ENCODE measurements around the gene SMDT1. TPM values are rescaled to one million over a fixed set of nuclear protein-coding genes. Genes with fewer than 3 reads are reported as not detected.

The SMDT1 gene
- total and polyA plus RNA-seq, 2 donors (not counting 3 experiments of a cell fraction or from before 2014, with no cell fraction given), result 61.2 to 74.2 TPM

GRCh38 chr22:42108848-42109247 is 29.3 kb downstream of the SMDT1 start:
- H3K27me3 ChIP-seq (ENCODE audit: control insufficient read depth in 2 of 2, insufficient read depth in 2 of 2, low read length in 2 of 2), result no peaks in the 10 kb centered on the region
- H3K4me1 ChIP-seq (ENCODE audit: control insufficient read depth, extremely low read depth, insufficient read depth, low read length), result no peaks in the 10 kb centered on the region
- H3K79me2 ChIP-seq (ENCODE audit: control insufficient read depth, insufficient read depth, low read length), result no peaks in the 10 kb centered on the region
- no peaks in the 10 kb centered on the region for H3K9me1 ChIP-seq (replicated peaks; ENCODE audit: control insufficient read depth, extremely low read depth, insufficient read depth, low read length)
- no peak overlapping the region for H2AFZ ChIP-seq (ENCODE audit: low read depth, low read length)
- dilution Hi-C loops (cut with MboI; ENCODE audit: extremely low pct_ligation_motif_present, low sequenced_read_pairs) (no loop called here), intact Hi-C loops (cut with micrococcal nuclease) (no loop called here)
- no TSS peak for BruUV-seq (replicated peaks)
- H4K20me1 ChIP-seq (replicated peaks; ENCODE audit: control insufficient read depth, extremely low read depth, insufficient read depth, low read length), result no peaks in the 10 kb centered on the region
- CTCF ChIA-PET, result no interaction called here
- DNase-seq (ENCODE audit: low read depth, low spot score) (no peak), FAIRE-seq (no peak)
- POLR2A ChIA-PET, result no interaction called here
- TF ChIP-seq MYC (IDR thresholded peaks at IDR 0.05; ENCODE audit: low read depth, low read length) (no peak), MAX (IDR thresholded peaks at IDR 0.05; ENCODE audit: insufficient read depth, insufficient read length) (no peak), GATA2 (IDR thresholded peaks at IDR 0.05; ENCODE audit: insufficient read depth, insufficient read length, low read depth, low read length) (no peak), POLR2AphosphoS5 (IDR thresholded peaks at IDR 0.05; ENCODE audit: insufficient read depth, low read depth, low read length) (no peak), FOS (IDR thresholded peaks at IDR 0.05; ENCODE audit: borderline replicate concordance, insufficient read depth, low read length) (no peak), JUN (IDR thresholded peaks at IDR 0.05; ENCODE audit: borderline replicate concordance, insufficient read depth, insufficient read length, low read depth) (no peak), POLR2A (IDR thresholded peaks at IDR 0.05; ENCODE audit: low read depth, low read length) (no peak), EZH2 (IDR thresholded peaks at IDR 0.05; ENCODE audit: borderline replicate concordance, low read depth, low read length, severe bottlenecking) (no peak), CTCF (IDR thresholded peaks at IDR 0.05; ENCODE audit: extremely low read depth in 1 of 2, insufficient read depth in 1 of 2, low read depth in 1 of 2, low read length in 2 of 2) (no peak)
- no peak overlapping the region for H3K9ac ChIP-seq (replicated peaks; ENCODE audit: extremely low read depth, insufficient read depth, low read length)
- no peak overlapping the region for H3K27ac ChIP-seq (ENCODE audit: insufficient read depth, low read depth, low read length)
- H3K4me2 ChIP-seq (ENCODE audit: insufficient read depth, low read length), result no peak overlapping the region
- peaks cover 2% of the 10 kb centered on the region for H3K9me3 ChIP-seq (replicated peaks; ENCODE audit: control insufficient read depth, insufficient read depth, low read length)
- H3K36me3 ChIP-seq (ENCODE audit: control insufficient read depth in 2 of 2, extremely low read depth in 1 of 2, insufficient read depth in 2 of 2, low read length in 2 of 2), result no peaks in the 10 kb centered on the region
- no peak overlapping the region for H3K4me3 ChIP-seq (replicated peaks in 1 of 3; ENCODE audit: insufficient read depth in 1 of 3, low read depth in 1 of 3, low read length in 3 of 3)
